ENCODE measurements around the gene FBXL17. TPM values are rescaled to one million over a fixed set of nuclear protein-coding genes. Genes with fewer than 3 reads are reported as not detected.

The FBXL17 gene
- total RNA-seq, 1 experiment from 2014 or later = 11.6 TPM

- Histone ChIP-seq H3K27me3 (replicated peaks; ENCODE audit: control insufficient read depth, insufficient read depth, low read length) (no peaks in the 10 kb centered on the region), H3K9me3 (no peaks in the 10 kb centered on the region), H3K4me3 (ENCODE audit: low read depth, low read length) (no peak overlapping the region), H3K4me1 (no peaks in the 10 kb centered on the region), H3K36me3 (ENCODE audit: control insufficient read depth, insufficient read depth, low read length) (no peaks in the 10 kb centered on the region)
- Mint-ChIP-seq H3K27me3 (ENCODE audit: insufficient read depth, unreplicated experiment) (no peaks in the 10 kb centered on the region), H3K9me3 (ENCODE audit: unreplicated experiment) (no peaks in the 10 kb centered on the region), H3K4me3 (ENCODE audit: unreplicated experiment) (no peak overlapping the region), H3K27ac (ENCODE audit: unreplicated experiment) (no peak overlapping the region), H3K36me3 (ENCODE audit: insufficient read depth, unreplicated experiment) (no peaks in the 10 kb centered on the region), H3K4me1 (ENCODE audit: low read depth, unreplicated experiment) (no peaks in the 10 kb centered on the region)
- TF ChIP-seq, protein P1, sequence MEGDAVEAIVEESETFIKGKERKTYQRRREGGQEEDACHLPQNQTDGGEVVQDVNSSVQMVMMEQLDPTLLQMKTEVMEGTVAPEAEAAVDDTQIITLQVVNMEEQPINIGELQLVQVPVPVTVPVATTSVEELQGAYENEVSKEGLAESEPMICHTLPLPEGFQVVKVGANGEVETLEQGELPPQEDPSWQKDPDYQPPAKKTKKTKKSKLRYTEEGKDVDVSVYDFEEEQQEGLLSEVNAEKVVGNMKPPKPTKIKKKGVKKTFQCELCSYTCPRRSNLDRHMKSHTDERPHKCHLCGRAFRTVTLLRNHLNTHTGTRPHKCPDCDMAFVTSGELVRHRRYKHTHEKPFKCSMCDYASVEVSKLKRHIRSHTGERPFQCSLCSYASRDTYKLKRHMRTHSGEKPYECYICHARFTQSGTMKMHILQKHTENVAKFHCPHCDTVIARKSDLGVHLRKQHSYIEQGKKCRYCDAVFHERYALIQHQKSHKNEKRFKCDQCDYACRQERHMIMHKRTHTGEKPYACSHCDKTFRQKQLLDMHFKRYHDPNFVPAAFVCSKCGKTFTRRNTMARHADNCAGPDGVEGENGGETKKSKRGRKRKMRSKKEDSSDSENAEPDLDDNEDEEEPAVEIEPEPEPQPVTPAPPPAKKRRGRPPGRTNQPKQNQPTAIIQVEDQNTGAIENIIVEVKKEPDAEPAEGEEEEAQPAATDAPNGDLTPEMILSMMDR (IDR thresholded peaks at IDR 0.05; ENCODE audit: insufficient read depth in 1 of 2, low read depth in 1 of 2, low read length in 1 of 2, severe bottlenecking in 1 of 2, unreplicated experiment in 1 of 2) = no peak
- intact Hi-C loops (cut with micrococcal nuclease; ENCODE audit: unreplicated experiment) = no loop called here
- POLR2A ChIA-PET = no interaction called here
- CTCF ChIA-PET = no interaction called here
- DNase-seq = no peak
- BruUV-seq (replicated peaks) = no TSS peak
These were observed 355.9 kb downstream of the FBXL17 start for GRCh38 chr5:108025957-108026356.

GRCh38 chr5:108024986-108025385 is 356.9 kb downstream of the FBXL17 start:
- BruUV-seq (replicated peaks) = no TSS peak
- Mint-ChIP-seq H3K27ac (ENCODE audit: unreplicated experiment) (no peak overlapping the region), H3K4me1 (ENCODE audit: low read depth, unreplicated experiment) (no peaks in the 10 kb centered on the region), H3K27me3 (ENCODE audit: insufficient read depth, unreplicated experiment) (no peaks in the 10 kb centered on the region), H3K4me3 (ENCODE audit: unreplicated experiment) (no peak overlapping the region), H3K9me3 (ENCODE audit: unreplicated experiment) (no peaks in the 10 kb centered on the region), H3K36me3 (ENCODE audit: insufficient read depth, unreplicated experiment) (no peaks in the 10 kb centered on the region)
- H3K4me1 ChIP-seq = no peaks in the 10 kb centered on the region
- no peak for DNase-seq
- ChIA-PET CTCF (no interaction called here), POLR2A (no interaction called here)
- no peaks in the 10 kb centered on the region for H3K36me3 ChIP-seq (ENCODE audit: control insufficient read depth, insufficient read depth, low read length)
- no peak overlapping the region for H3K4me3 ChIP-seq (ENCODE audit: low read depth, low read length)
- H3K27me3 ChIP-seq (replicated peaks; ENCODE audit: control insufficient read depth, insufficient read depth, low read length) = no peaks in the 10 kb centered on the region
- H3K9me3 ChIP-seq = no peaks in the 10 kb centered on the region
- TF ChIP-seq, protein P1 (IDR thresholded peaks at IDR 0.05; ENCODE audit: insufficient read depth in 1 of 2, low read depth in 1 of 2, low read length in 1 of 2, severe bottlenecking in 1 of 2, unreplicated experiment in 1 of 2) = no peak
- intact Hi-C loops (cut with micrococcal nuclease; ENCODE audit: unreplicated experiment) = no loop called here

GRCh38 chr5:108016101-108016500 is 365.8 kb downstream of the FBXL17 start:
- BruUV-seq (replicated peaks) = no TSS peak
- H3K9me3 Mint-ChIP-seq (ENCODE audit: unreplicated experiment) = no peaks in the 10 kb centered on the region
- intact Hi-C loops (cut with micrococcal nuclease; ENCODE audit: unreplicated experiment) = no loop called here
- no peaks in the 10 kb centered on the region for H3K4me1 Mint-ChIP-seq (ENCODE audit: low read depth, unreplicated experiment)
- Histone ChIP-seq H3K4me3 (ENCODE audit: low read depth, low read length) (no peak overlapping the region), H3K4me1 (no peaks in the 10 kb centered on the region), H3K9me3 (no peaks in the 10 kb centered on the region), H3K27me3 (replicated peaks; ENCODE audit: control insufficient read depth, insufficient read depth, low read length) (no peaks in the 10 kb centered on the region), H3K36me3 (ENCODE audit: control insufficient read depth, insufficient read depth, low read length) (no peaks in the 10 kb centered on the region)
- no peaks in the 10 kb centered on the region for H3K36me3 Mint-ChIP-seq (ENCODE audit: insufficient read depth, unreplicated experiment)
- H3K27ac Mint-ChIP-seq (ENCODE audit: unreplicated experiment) = no peak overlapping the region
- POLR2A ChIA-PET = no interaction called here
- CTCF ChIA-PET = no interaction called here
- TF ChIP-seq, protein P1 (IDR thresholded peaks at IDR 0.05; ENCODE audit: insufficient read depth in 1 of 2, low read depth in 1 of 2, low read length in 1 of 2, severe bottlenecking in 1 of 2, unreplicated experiment in 1 of 2) = no peak
- DNase-seq = no peak
- H3K27me3 Mint-ChIP-seq (ENCODE audit: insufficient read depth, unreplicated experiment) = no peaks in the 10 kb centered on the region
- no peak overlapping the region for H3K4me3 Mint-ChIP-seq (ENCODE audit: unreplicated experiment)

All from Caco-2 (cell line).